CD1c-positive myeloid dendritic cell (primary cell): ENCODE measurements around the gene IFNK.

Experiments
- DNase-seq: peaks from one replicate; pipeline ENCODE4 v3.0.0-alpha.2; 2016; ENCODE audit errors: extremely low spot score

IFNK gene

DNA sequence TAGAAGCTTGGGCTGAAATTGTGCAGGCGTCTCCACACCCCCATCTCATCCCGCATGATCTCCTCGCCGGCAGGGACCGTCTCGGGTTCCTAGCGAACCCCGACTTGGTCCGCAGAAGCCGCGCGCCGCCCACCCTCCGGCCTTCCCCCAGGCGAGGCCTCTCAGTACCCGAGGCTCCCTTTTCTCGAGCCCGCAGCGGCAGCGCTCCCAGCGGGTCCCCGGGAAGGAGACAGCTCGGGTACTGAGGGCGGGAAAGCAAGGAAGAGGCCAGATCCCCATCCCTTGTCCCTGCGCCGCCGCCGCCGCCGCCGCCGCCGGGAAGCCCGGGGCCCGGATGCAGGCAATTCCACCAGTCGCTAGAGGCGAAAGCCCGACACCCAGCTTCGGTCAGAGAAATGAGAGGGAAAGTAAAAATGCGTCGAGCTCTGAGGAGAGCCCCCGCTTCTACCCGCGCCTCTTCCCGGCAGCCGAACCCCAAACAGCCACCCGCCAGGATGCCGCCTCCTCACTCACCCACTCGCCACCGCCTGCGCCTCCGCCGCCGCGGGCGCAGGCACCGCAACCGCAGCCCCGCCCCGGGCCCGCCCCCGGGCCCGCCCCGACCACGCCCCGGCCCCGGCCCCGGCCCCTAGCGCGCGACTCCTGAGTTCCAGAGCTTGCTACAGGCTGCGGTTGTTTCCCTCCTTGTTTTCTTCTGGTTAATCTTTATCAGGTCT lies 49.0 kb downstream of the IFNK start, which contains the start of gene C9orf72:
C9orf72 (minus strand) TSS at position 564 of the 716 bp plus-strand sequence. CDS start 6,361 bp downstream, outside the sequence.
- peak; percentile 92 for DNase-seq

DNA sequence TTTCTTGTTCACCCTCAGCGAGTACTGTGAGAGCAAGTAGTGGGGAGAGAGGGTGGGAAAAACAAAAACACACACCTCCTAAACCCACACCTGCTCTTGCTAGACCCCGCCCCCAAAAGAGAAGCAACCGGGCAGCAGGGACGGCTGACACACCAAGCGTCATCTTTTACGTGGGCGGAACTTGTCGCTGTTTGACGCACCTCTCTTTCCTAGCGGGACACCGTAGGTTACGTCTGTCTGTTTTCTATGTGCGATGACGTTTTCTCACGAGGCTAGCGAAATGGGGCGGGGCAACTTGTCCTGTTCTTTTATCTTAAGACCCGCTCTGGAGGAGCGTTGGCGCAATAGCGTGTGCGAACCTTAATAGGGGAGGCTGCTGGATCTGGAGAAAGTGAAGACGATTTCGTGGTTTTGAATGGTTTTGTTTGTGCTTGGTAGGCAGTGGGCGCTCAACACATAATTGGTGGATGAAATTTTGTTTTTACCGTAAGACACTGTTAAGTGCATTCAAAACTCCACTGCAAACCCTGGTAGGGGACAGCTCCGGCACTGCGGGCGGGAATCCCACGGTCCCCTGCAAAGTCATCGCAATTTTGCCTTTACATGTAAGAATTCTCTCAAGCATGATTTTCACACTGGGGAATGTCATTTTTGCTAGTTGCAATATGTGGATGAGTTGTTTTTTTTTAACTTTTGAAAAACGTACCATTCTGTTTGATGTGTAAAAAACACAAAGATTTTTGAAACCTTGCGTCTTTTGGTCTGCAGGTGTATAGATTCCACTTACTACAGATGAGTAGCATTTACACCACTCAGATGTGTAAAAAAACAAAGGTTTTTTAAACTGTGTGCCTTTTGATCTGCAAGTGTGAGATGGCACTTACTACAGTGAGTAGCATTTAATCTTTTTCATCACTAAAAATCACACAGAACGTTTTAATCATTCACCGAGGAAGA lies 49.8 kb downstream of the IFNK start:
- DNase-seq, result peak; percentile 100
